IPS-15b (cell line): ENCODE measurements around the gene TWNK.
"Not testable (repeated sequence)": the region's sequence is repeated elsewhere in the genome, so short reads cannot be mapped to it uniquely, and the experiment has no call there.

Experiments used
- H3K27me3 ChIP-seq: one replicate; pipeline ENCODE4 v1.6.1; 2013; ENCODE audit warnings: low read length; ENCODE audit not compliant: control insufficient read depth, insufficient read depth
- H3K36me3 ChIP-seq: one replicate; pipeline ENCODE4 v1.6.1; 2013; ENCODE audit warnings: low read length; ENCODE audit not compliant: control insufficient read depth, insufficient read depth
- H3K4me1 ChIP-seq: one replicate; pipeline ENCODE4 v1.6.1; 2013; ENCODE audit warnings: mild to moderate bottlenecking, low read length; ENCODE audit not compliant: control insufficient read depth, insufficient read depth
- H3K4me3 ChIP-seq: one replicate; pipeline ENCODE4 v1.5.1; 2013; ENCODE audit warnings: low read depth, low read length
- H3K9ac ChIP-seq: one replicate; pipeline ENCODE4 v1.6.1; 2013; ENCODE audit warnings: low read depth, mild to moderate bottlenecking, low read length
- H3K9me3 ChIP-seq: one replicate; pipeline ENCODE4 v1.6.1; 2013; ENCODE audit warnings: mild to moderate bottlenecking, low read length; ENCODE audit not compliant: control insufficient read depth, insufficient read depth

Gene TWNK

GRCh38 chr10:100967332-100967731 lies 20.0 kb upstream of the TWNK start:
- no peaks in the 10 kb centered on the region for H3K9me3 ChIP-seq
- H3K4me3 ChIP-seq = no peak overlapping the region
- H3K36me3 ChIP-seq = peaks cover 4% of the 10 kb centered on the region
- peaks cover 7% of the 10 kb centered on the region for H3K27me3 ChIP-seq
- H3K9ac ChIP-seq = no peak overlapping the region
- H3K4me1 ChIP-seq = peaks cover 9% of the 10 kb centered on the region

GRCh38 chr10:100968062-100968736 lies 19.1 kb upstream of the TWNK start:
- Histone ChIP-seq H3K4me1 (peaks cover 9% of the 10 kb centered on the region), H3K4me3 (peak overlapping the region; percentile 76), H3K9ac (no peak overlapping the region), H3K9me3 (no peaks in the 10 kb centered on the region), H3K27me3 (peaks cover 7% of the 10 kb centered on the region), H3K36me3 (peaks cover 4% of the 10 kb centered on the region)

- peaks cover 4% of the 10 kb centered on the region for H3K36me3 ChIP-seq
- H3K9me3 ChIP-seq = no peaks in the 10 kb centered on the region
- H3K4me1 ChIP-seq = peaks cover 9% of the 10 kb centered on the region
- H3K4me3 ChIP-seq = peak overlapping the region; percentile 76
- peak overlapping the region; percentile 14 for H3K9ac ChIP-seq
- peaks cover 7% of the 10 kb centered on the region for H3K27me3 ChIP-seq
These were observed 18.5 kb upstream of the TWNK start for GRCh38 chr10:100968863-100969186.

- Histone ChIP-seq H3K4me1 (peaks cover 9% of the 10 kb centered on the region), H3K4me3 (peak within 1 kb of the TSS; percentile 80), H3K27me3 (peaks cover 7% of the 10 kb centered on the region), H3K9me3 (no peaks in the 10 kb centered on the region), H3K36me3 (peaks cover 4% of the 10 kb centered on the region), H3K9ac (peak within 1 kb of the TSS; percentile 14)
These were observed 17.9 kb upstream of the TWNK start, which contains the start of gene SEMA4G for GRCh38 chr10:100969187-100970075. Gene SEMA4G, plus strand, starts transcription at chr10:100969504. Its CDS starts 3,409 bp downstream, at chr10:100972913.

- Histone ChIP-seq H3K36me3 (peaks cover 4% of the 10 kb centered on the region), H3K4me1 (peaks cover 9% of the 10 kb centered on the region), H3K9ac (no peak overlapping the region), H3K4me3 (peak overlapping the region; percentile 80), H3K27me3 (peaks cover 7% of the 10 kb centered on the region), H3K9me3 (no peaks in the 10 kb centered on the region)
These were observed 17.0 kb upstream of the TWNK start for GRCh38 chr10:100970076-100970913.

GRCh38 chr10:100970914-100971811 lies 16.2 kb upstream of the TWNK start:
- Histone ChIP-seq H3K9me3 (no peaks in the 10 kb centered on the region), H3K4me1 (peaks cover 9% of the 10 kb centered on the region), H3K9ac (no peak overlapping the region), H3K4me3 (no peak overlapping the region), H3K36me3 (peaks cover 4% of the 10 kb centered on the region), H3K27me3 (peaks cover 7% of the 10 kb centered on the region)

GRCh38 chr10:100972115-100972903 lies 15.0 kb upstream of the TWNK start:
- peaks cover 9% of the 10 kb centered on the region for H3K4me1 ChIP-seq
- no peaks in the 10 kb centered on the region for H3K9me3 ChIP-seq
- no peak overlapping the region for H3K4me3 ChIP-seq
- peaks cover 4% of the 10 kb centered on the region for H3K36me3 ChIP-seq
- H3K27me3 ChIP-seq = peaks cover 7% of the 10 kb centered on the region
- H3K9ac ChIP-seq = no peak overlapping the region

GRCh38 chr10:100972904-100973535 lies 14.3 kb upstream of the TWNK start:
- Histone ChIP-seq H3K9me3 (no peaks in the 10 kb centered on the region), H3K4me3 (no peak overlapping the region), H3K9ac (no peak overlapping the region), H3K36me3 (peaks cover 4% of the 10 kb centered on the region), H3K27me3 (peaks cover 7% of the 10 kb centered on the region), H3K4me1 (peaks cover 9% of the 10 kb centered on the region)

GRCh38 chr10:100975397-100975796 lies 11.9 kb upstream of the TWNK start:
- peaks cover 11% of the 10 kb centered on the region for H3K36me3 ChIP-seq
- H3K4me3 ChIP-seq = not testable (repeated sequence)

GRCh38 chr10:100976906-100977305 lies 10.4 kb upstream of the TWNK start:
- no peaks in the 10 kb centered on the region for H3K27me3 ChIP-seq
- no peak overlapping the region for H3K4me3 ChIP-seq
- H3K9ac ChIP-seq = no peak overlapping the region
- no peaks in the 10 kb centered on the region for H3K9me3 ChIP-seq
- H3K36me3 ChIP-seq = peaks cover 16% of the 10 kb centered on the region
- H3K4me1 ChIP-seq = no peaks in the 10 kb centered on the region

More at GRCh38 chr10:100975397-100975796, 11.9 kb upstream of the TWNK start:
- not testable (repeated sequence) for H3K4me1 ChIP-seq, H3K27me3 ChIP-seq, H3K9ac ChIP-seq, H3K9me3 ChIP-seq
